Measurements from ENCODE around the gene HELLS. TPM values are rescaled to one million over a fixed set of nuclear protein-coding genes. Genes with fewer than 3 reads are reported as not detected.

HELLS gene
- total RNA-seq, 8 experiments from 2014 or later, result 4.6 to 92.1 (median 12.1) TPM

Other genes starting within 250 kb of the HELLS start
- 10 to 100 TPM; 10.3 to 35.9 (median 17.3) TPM for gene NOC3L, start 182.8 kb upstream of the HELLS start, total RNA-seq
- 10 to 100 TPM in 5 of 8 experiments, 1 to 10 TPM in 3; 8.3 to 17.0 (median 12.2) TPM for gene TBC1D12, start 143.2 kb upstream of the HELLS start, total RNA-seq
- under 1 TPM in 2 of 8 experiments, not detected in 6; 0.17 to 0.31 TPM for gene CYP2C18, start 137.9 kb downstream of the HELLS start, total RNA-seq
- under 1 TPM in 4 of 8 experiments, not detected in 4; 0.20 to 0.52 (median 0.31) TPM for gene CYP2C19, start 216.9 kb downstream of the HELLS start, total RNA-seq

Data from motor neuron (in vitro differentiated cells).